H1 (cell line): ENCODE measurements around the gene PPP1CB. TPM values are rescaled to one million over a fixed set of nuclear protein-coding genes. Genes with fewer than 3 reads are reported as not detected.

ENCODE experiments used
- CTCF ChIA-PET: fragments of 300-600 bp; sonication (Branson Sonifier 250); formaldehyde crosslinking; loops from one replicate; lab custom pipeline; 2021; ENCODE audit not compliant: partially characterized antibody; lab: Charles Lee
- POLR2A ChIA-PET: fragments of 300-600 bp; sonication (Branson Sonifier 250); formaldehyde crosslinking; loops from one replicate; lab custom pipeline; 2021; ENCODE audit warnings: inconsistent platforms; ENCODE audit not compliant: partially characterized antibody; lab: Charles Lee
- DNase-seq, 2 experiments: peaks; one replicate each; pipeline versions ENCODE4 v3.0.0 to v3.0.0-alpha.2; 2010 to 2022; ENCODE audit warnings: low spot score in 2 of 2, low read depth in 1 of 2, mixed read lengths in 1 of 2
- FAIRE-seq: peaks from 2 replicates; lab custom pipeline; 2011; peaks lifted over from hg19 to GRCh38; lab: Jason Lieb, UNC
- H2AFZ ChIP-seq: 2 replicates; pipeline ENCODE4 v1.8.1; 2012; ENCODE audit warnings: low read length, inconsistent platforms
- H2AK5ac ChIP-seq: 2 replicates; pipeline ENCODE4 v1.6.1; 2013; ENCODE audit warnings: low read depth, low read length
- H2BK120ac ChIP-seq: replicated peaks from 2 replicates; pipeline ENCODE3; 2013; ENCODE audit warnings: low read depth, low read length, inconsistent platforms
- H2BK12ac ChIP-seq: 2 replicates; pipeline ENCODE4 v1.6.1; 2013; ENCODE audit warnings: low read depth, low read length
- H2BK15ac ChIP-seq: 2 replicates; pipeline ENCODE4 v1.6.1; 2013; ENCODE audit warnings: low read length
- H2BK20ac ChIP-seq: 2 replicates; pipeline ENCODE4 v1.6.1; 2013; ENCODE audit warnings: low read length
- H2BK5ac ChIP-seq: 2 replicates; pipeline ENCODE4 v1.6.1; 2013; ENCODE audit warnings: low read depth, low read length
- H3K14ac ChIP-seq: 2 replicates; pipeline ENCODE4 v1.6.1; 2013; ENCODE audit warnings: inconsistent platforms; ENCODE audit not compliant: insufficient read length
- H3K18ac ChIP-seq: 2 replicates; pipeline ENCODE4 v1.6.1; 2013; ENCODE audit warnings: low read length; ENCODE audit errors: extremely low read depth
- H3K23ac ChIP-seq: 2 replicates; pipeline ENCODE4 v1.6.1; 2013; ENCODE audit warnings: inconsistent platforms; ENCODE audit not compliant: insufficient read length
- H3K23me2 ChIP-seq: 2 replicates; pipeline ENCODE4 v1.6.1; 2013; ENCODE audit warnings: low read depth, low read length
- H3K27ac ChIP-seq: 2 replicates; pipeline ENCODE4 v1.6.1; 2011; ENCODE audit warnings: low read depth, low read length, inconsistent platforms
- H3K27me3 ChIP-seq, 4 experiments: replicated peaks in 1 of 4; 1 replicate in 1 of 4; 2 replicates in 3 of 4; pipeline versions ENCODE4 v1.6.1 to v1.8.1; 2011 to 2013; ENCODE audit warnings: low read length in 3 of 4, mild to moderate bottlenecking in 3 of 4, inconsistent platforms in 2 of 4, mixed read lengths in 2 of 4, moderate library complexity in 1 of 4; ENCODE audit not compliant: control insufficient read depth in 3 of 4, insufficient read depth in 3 of 4; ENCODE audit errors: extremely low read depth in 1 of 4
- H3K36me3 ChIP-seq, 4 experiments: 2 replicates each; pipeline versions ENCODE4 v1.6.1 to v1.8.1; 2011 to 2013; ENCODE audit warnings: mild to moderate bottlenecking in 4 of 4, low read length in 3 of 4, moderate library complexity in 2 of 4, control low read depth in 1 of 4, inconsistent platforms in 1 of 4; ENCODE audit not compliant: insufficient read depth in 4 of 4, control insufficient read depth in 2 of 4
- H3K4ac ChIP-seq: replicated peaks from 2 replicates; pipeline ENCODE3; 2013; ENCODE audit warnings: low read length, low read depth, mixed read lengths, inconsistent platforms; ENCODE audit not compliant: insufficient read length
- H3K4me1 ChIP-seq, 4 experiments: replicated peaks in 1 of 4; 1 replicate in 1 of 4; 2 replicates in 3 of 4; pipeline versions ENCODE4 v1.6.1 to v1.8.1; 2011 to 2013; ENCODE audit warnings: low read length in 3 of 4, inconsistent platforms in 2 of 4, mixed read lengths in 1 of 4; ENCODE audit not compliant: insufficient read depth in 4 of 4, control insufficient read depth in 3 of 4
- H3K4me2 ChIP-seq, 2 experiments: 2 replicates each; pipeline versions ENCODE4 v1.6.1 to v1.8.1; 2011 to 2013; ENCODE audit warnings: low read depth in 2 of 2, low read length in 2 of 2, control low read depth in 1 of 2, inconsistent platforms in 1 of 2, mild to moderate bottlenecking in 1 of 2; ENCODE audit not compliant: insufficient read depth in 1 of 2
- H3K4me3 ChIP-seq, 4 experiments: fragments of 200-600, 300-600 bp in 1 of 4; sonication (generic), shearing (Covaris generic), sonication (Bioruptor Twin) in 1 of 4; 2 replicates each; pipeline versions ENCODE4 v1.5.1 to v1.8.1; 2011 to 2016; ENCODE audit warnings: low read length in 4 of 4, low read depth in 3 of 4, control low read depth in 2 of 4, inconsistent platforms in 2 of 4, mild to moderate bottlenecking in 2 of 4, mixed read lengths in 1 of 4, moderate library complexity in 1 of 4; ENCODE audit not compliant: insufficient read depth in 2 of 4; ENCODE audit errors: extremely low read depth in 1 of 4
- H3K56ac ChIP-seq: replicated peaks from 2 replicates; pipeline ENCODE3; 2013; ENCODE audit warnings: low read depth, mild to moderate bottlenecking, mixed read lengths, low read length, inconsistent platforms; ENCODE audit not compliant: insufficient read length
- H3K79me1 ChIP-seq: 2 replicates; pipeline ENCODE4 v1.6.1; 2013; ENCODE audit warnings: low read depth, low read length, control low read depth
- H3K79me2 ChIP-seq, 2 experiments: 2 replicates each; pipeline versions ENCODE4 v1.6.1 to v1.8.1; 2012 to 2013; ENCODE audit warnings: low read length in 2 of 2, mild to moderate bottlenecking in 2 of 2, inconsistent platforms in 1 of 2; ENCODE audit not compliant: insufficient read depth in 2 of 2, control insufficient read depth in 1 of 2
- H3K9ac ChIP-seq, 4 experiments: replicated peaks in 1 of 4; 1 replicate in 1 of 4; 2 replicates in 3 of 4; pipeline versions ENCODE4 v1.6.1 to v1.8.1; 2011 to 2013; ENCODE audit warnings: low read depth in 3 of 4, low read length in 3 of 4, control low read depth in 2 of 4, mild to moderate bottlenecking in 2 of 4, moderate library complexity in 2 of 4, inconsistent platforms in 1 of 4; ENCODE audit errors: extremely low read depth in 1 of 4
- H3K9me3 ChIP-seq, 2 experiments: 2 replicates each; pipeline versions ENCODE4 v1.6.1 to v1.8.1; 2012 to 2013; ENCODE audit warnings: mild to moderate bottlenecking in 2 of 2, moderate library complexity in 2 of 2, control low read depth in 1 of 2, inconsistent platforms in 1 of 2, low read depth in 1 of 2, low read length in 1 of 2, mixed read lengths in 1 of 2; ENCODE audit not compliant: insufficient read depth in 2 of 2
- H4K20me1 ChIP-seq, 2 experiments: replicated peaks in 1 of 2; 2 replicates each; pipeline versions ENCODE3 to v1.8.1; 2011 to 2013; ENCODE audit warnings: inconsistent platforms in 2 of 2, low read length in 2 of 2, mild to moderate bottlenecking in 1 of 2; ENCODE audit not compliant: insufficient read depth in 2 of 2, control insufficient read depth in 1 of 2
- H4K5ac ChIP-seq: 2 replicates; pipeline ENCODE4 v1.6.1; 2013; ENCODE audit warnings: low read length, low read depth, mixed read lengths, inconsistent platforms; ENCODE audit not compliant: insufficient read length
- H4K8ac ChIP-seq: 2 replicates; pipeline ENCODE4 v1.8.0; 2013; ENCODE audit warnings: mild to moderate bottlenecking, moderate library complexity, low read length, inconsistent platforms; ENCODE audit not compliant: insufficient read depth; ENCODE audit errors: extremely low read depth
- H4K91ac ChIP-seq: replicated peaks from 2 replicates; pipeline ENCODE3; 2013; ENCODE audit warnings: low read length, mixed read lengths, inconsistent platforms; ENCODE audit not compliant: insufficient read length
- ASH2L ChIP-seq: fragments of 200-600, 300-600 bp; sonication (generic); IDR thresholded peaks from one replicate; pipeline ENCODE4 v1.7.1; 2017; ENCODE audit warnings: low read length
- ATF2 ChIP-seq: IDR thresholded peaks from 2 replicates; pipeline ENCODE4 v1.6.1; 2012; ENCODE audit warnings: low read length, inconsistent platforms
- CTCF ChIP-seq, 3 experiments: IDR thresholded peaks; 1 replicate in 2 of 3; 2 replicates in 1 of 3; pipeline versions ENCODE4 v1.5.1 to v1.6.1; 2011; ENCODE audit warnings: low read length in 3 of 3, mild to moderate bottlenecking in 3 of 3, inconsistent platforms in 2 of 3, low read depth in 1 of 3, moderate library complexity in 1 of 3; ENCODE audit not compliant: insufficient read depth in 1 of 3; ENCODE audit errors: control extremely low read depth in 1 of 3
- E2F6 ChIP-seq: IDR thresholded peaks from 2 replicates; pipeline ENCODE4 v1.6.1; 2012; ENCODE audit warnings: inconsistent platforms
- HDAC6 ChIP-seq: IDR thresholded peaks from one replicate; pipeline ENCODE4 v1.7.1; 2012; ENCODE audit warnings: low read depth, mild to moderate bottlenecking, inconsistent platforms, low read length, moderate library complexity
- PHF8 ChIP-seq: fragments of 200-600 bp; sonication (generic); conservative IDR thresholded peaks from 2 replicates; pipeline ENCODE4 v1.7.1; 2012; ENCODE audit warnings: low read depth, mild to moderate bottlenecking, inconsistent platforms, low read length, moderate library complexity
- POLR2AphosphoS5 ChIP-seq: IDR thresholded peaks from 2 replicates; pipeline ENCODE4 v1.6.1; 2011; ENCODE audit warnings: low read depth, low read length
- SP4 ChIP-seq: IDR thresholded peaks from 2 replicates; pipeline ENCODE4 v1.6.1; 2012; ENCODE audit warnings: low read length, inconsistent platforms
- SUZ12 ChIP-seq: fragments of 200-600 bp; sonication (generic); IDR thresholded peaks from 2 replicates; pipeline ENCODE4 v1.6.1; 2012; ENCODE audit warnings: mild to moderate bottlenecking, inconsistent platforms, low read length, moderate library complexity, mixed read lengths
- WGBS, 2 experiments: shearing (Covaris generic) in 1 of 2; methylation state at CpG; one replicate each; pipeline versions ENCODE4 v1.1.6 to v1.1.7; 2013 to 2015; ENCODE audit warnings: low lambda C conversion rate in 2 of 2, mixed read lengths in 2 of 2, inconsistent platforms in 1 of 2, low coverage in 1 of 2, missing lambda C conversion rate in 1 of 2; ENCODE audit not compliant: insufficient replicate concordance in 2 of 2, insufficient coverage in 1 of 2, insufficient read length in 1 of 2; ENCODE audit errors: extremely low coverage in 1 of 2, missing lambda C conversion rate in 1 of 2; 5-methylcytosine and 5-hydroxymethylcytosine counted together
- polyA plus RNA-seq, 7 experiments: library from polyadenylated mRNA; depleted of rRNA in 3 of 7; stranded (reverse) in 5 of 7; unstranded in 2 of 7; fragments of >200 nt in 5 of 7; fragments of 200-250 nt in 2 of 7; gene quantifications; 1 replicate in 5 of 7; 2 replicates in 1 of 7; 4 replicates in 1 of 7; pipeline versions ENCODE4 v1.2.1 to v1.2.3, GENCODE V29; 2011 to 2013; ENCODE audit warnings: missing spikeins in 2 of 7, mixed read lengths in 2 of 7
- total RNA-seq: library from RNA; stranded (reverse); fragmentation: NEBNext Ultra II Directional; extraction: Animal tissue kit (Norgen Biotek cat#: 25700); gene quantifications from 2 replicates; pipeline ENCODE4 v1.2.1, GENCODE V29; 2021

Gene PPP1CB
- total and polyA plus RNA-seq, 2 of the 8 experiments (the other 6 are each of a cell fraction or from before 2014, with no cell fraction given) = 30.7 to 158 TPM

GRCh38 chr2:28745225-28745624 lies 6.4 kb upstream of the PPP1CB start:
- Histone ChIP-seq H2BK5ac (no peak overlapping the region), H3K9ac (no peak overlapping the region), H2AFZ (no peak overlapping the region), H3K4me3 (no peak overlapping the region), H4K91ac (no peak overlapping the region), H3K79me2 (no peaks in the 10 kb centered on the region), H3K14ac (no peak overlapping the region), H3K4ac (no peak overlapping the region), H3K36me3 (no peaks in the 10 kb centered on the region), H2BK12ac (no peak overlapping the region), H3K18ac (no peak overlapping the region), H2BK20ac (no peak overlapping the region), H3K4me2 (no peak overlapping the region), H3K4me1 (peaks cover 0 to under 1% (median 0%) of the 10 kb centered on the region in 4 experiments; a peak in 1 of 7 replicates), H3K27ac (no peak overlapping the region), H3K23me2 (no peaks in the 10 kb centered on the region), H3K79me1 (no peaks in the 10 kb centered on the region), H3K9me3 (no peaks in the 10 kb centered on the region), H4K20me1 (no peaks in the 10 kb centered on the region), H3K23ac (no peak overlapping the region), H2AK5ac (no peak overlapping the region), H4K5ac (no peak overlapping the region), H2BK120ac (no peak overlapping the region), H3K27me3 (no peaks in the 10 kb centered on the region), H4K8ac (no peak overlapping the region), H3K56ac (no peak overlapping the region), H2BK15ac (no peak overlapping the region)
- FAIRE-seq (no peak), DNase-seq (no peak)
- ChIA-PET POLR2A (no interaction called here), CTCF (interaction anchor here (0.9 to 1.0 kb wide), 2 partner anchors 19 to 54 kb away, joined by 3 to 4 read pairs; no protein-coding TSS in a partner anchor)
- WGBS, 2 experiments = 92% methylated on average over 2 of the region's 2 CpGs; no CpG with 5 or more reads in 1 of the 2 experiments
- TF ChIP-seq SUZ12 (no peak), ATF2 (no peak), E2F6 (no peak), POLR2AphosphoS5 (no peak), PHF8 (no peak), HDAC6 (no peak), SP4 (no peak), CTCF (IDR thresholded peaks at IDR 0.05; ENCODE audit: control extremely low read depth in 1 of 3, insufficient read depth in 1 of 3, low read depth in 1 of 3, low read length in 3 of 3) (no peak), ASH2L (no peak)
